ENCODE measurements around the gene SUSD1.

- TF ChIP-seq RBM22 (optimal IDR thresholded peaks at IDR 0.05; ENCODE audit: low read length), result no peak
- no peak for TF ChIP-seq CBFB (CRISPR knock-in tag; IDR thresholded peaks at IDR 0.05)
- no peak for TF ChIP-seq CENPBD1 (CRISPR knock-in tag; IDR thresholded peaks at IDR 0.05; ENCODE audit: borderline replicate concordance, low read depth)
- TF ChIP-seq SOX6 (IDR thresholded peaks at IDR 0.05), result no peak
- TF ChIP-seq SOX6 (CRISPR knock-in tag; IDR thresholded peaks at IDR 0.05), result no peak
- TF ChIP-seq NFRKB (IDR thresholded peaks at IDR 0.05), result no peak
- no peak for TF ChIP-seq ZKSCAN1 (IDR thresholded peaks at IDR 0.05; ENCODE audit: low read length)
- TF ChIP-seq CREM (IDR thresholded peaks at IDR 0.05), result no peak
- no peak for TF ChIP-seq CREM (CRISPR knock-in tag; IDR thresholded peaks at IDR 0.05)
- no peak for TF ChIP-seq MAFK (conservative IDR thresholded peaks at IDR 0.05 in 1 of 2, IDR thresholded peaks at IDR 0.05 in 1 of 2; ENCODE audit: low read length in 2 of 2)
- TF ChIP-seq, protein P1, sequence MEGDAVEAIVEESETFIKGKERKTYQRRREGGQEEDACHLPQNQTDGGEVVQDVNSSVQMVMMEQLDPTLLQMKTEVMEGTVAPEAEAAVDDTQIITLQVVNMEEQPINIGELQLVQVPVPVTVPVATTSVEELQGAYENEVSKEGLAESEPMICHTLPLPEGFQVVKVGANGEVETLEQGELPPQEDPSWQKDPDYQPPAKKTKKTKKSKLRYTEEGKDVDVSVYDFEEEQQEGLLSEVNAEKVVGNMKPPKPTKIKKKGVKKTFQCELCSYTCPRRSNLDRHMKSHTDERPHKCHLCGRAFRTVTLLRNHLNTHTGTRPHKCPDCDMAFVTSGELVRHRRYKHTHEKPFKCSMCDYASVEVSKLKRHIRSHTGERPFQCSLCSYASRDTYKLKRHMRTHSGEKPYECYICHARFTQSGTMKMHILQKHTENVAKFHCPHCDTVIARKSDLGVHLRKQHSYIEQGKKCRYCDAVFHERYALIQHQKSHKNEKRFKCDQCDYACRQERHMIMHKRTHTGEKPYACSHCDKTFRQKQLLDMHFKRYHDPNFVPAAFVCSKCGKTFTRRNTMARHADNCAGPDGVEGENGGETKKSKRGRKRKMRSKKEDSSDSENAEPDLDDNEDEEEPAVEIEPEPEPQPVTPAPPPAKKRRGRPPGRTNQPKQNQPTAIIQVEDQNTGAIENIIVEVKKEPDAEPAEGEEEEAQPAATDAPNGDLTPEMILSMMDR (CRISPR knock-in tag; IDR thresholded peaks at IDR 0.05), result no peak
- TF ChIP-seq SMC3 (IDR thresholded peaks at IDR 0.05; ENCODE audit: low read length), result no peak
- TF ChIP-seq ZNF83 (CRISPR knock-in tag; IDR thresholded peaks at IDR 0.05; ENCODE audit: borderline replicate concordance), result no peak
- TF ChIP-seq, protein P2, sequence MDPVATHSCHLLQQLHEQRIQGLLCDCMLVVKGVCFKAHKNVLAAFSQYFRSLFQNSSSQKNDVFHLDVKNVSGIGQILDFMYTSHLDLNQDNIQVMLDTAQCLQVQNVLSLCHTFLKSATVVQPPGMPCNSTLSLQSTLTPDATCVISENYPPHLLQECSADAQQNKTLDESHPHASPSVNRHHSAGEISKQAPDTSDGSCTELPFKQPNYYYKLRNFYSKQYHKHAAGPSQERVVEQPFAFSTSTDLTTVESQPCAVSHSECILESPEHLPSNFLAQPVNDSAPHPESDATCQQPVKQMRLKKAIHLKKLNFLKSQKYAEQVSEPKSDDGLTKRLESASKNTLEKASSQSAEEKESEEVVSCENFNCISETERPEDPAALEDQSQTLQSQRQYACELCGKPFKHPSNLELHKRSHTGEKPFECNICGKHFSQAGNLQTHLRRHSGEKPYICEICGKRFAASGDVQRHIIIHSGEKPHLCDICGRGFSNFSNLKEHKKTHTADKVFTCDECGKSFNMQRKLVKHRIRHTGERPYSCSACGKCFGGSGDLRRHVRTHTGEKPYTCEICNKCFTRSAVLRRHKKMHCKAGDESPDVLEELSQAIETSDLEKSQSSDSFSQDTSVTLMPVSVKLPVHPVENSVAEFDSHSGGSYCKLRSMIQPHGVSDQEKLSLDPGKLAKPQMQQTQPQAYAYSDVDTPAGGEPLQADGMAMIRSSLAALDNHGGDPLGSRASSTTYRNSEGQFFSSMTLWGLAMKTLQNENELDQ (CRISPR knock-in tag; IDR thresholded peaks at IDR 0.05; ENCODE audit: borderline replicate concordance), result no peak
- no peak; the same call in 1 of the 2 replicates for TF ChIP-seq POLR2G (IDR thresholded peaks at IDR 0.05; ENCODE audit: low read depth, low read length)
- TF ChIP-seq SRSF1 (optimal IDR thresholded peaks at IDR 0.05; ENCODE audit: low read depth, low read length), result no peak
Observed at GRCh38 chr9:112174222-112174964, 704 bp downstream of the SUSD1 start.

Measured in HepG2 (cell line).